AG09319 (cell line): ENCODE measurements around the gene SLC49A3.

ENCODE experiments used
- DNase-seq: peaks from one replicate; pipeline ENCODE4 v3.0.0-alpha.2; 2010; ENCODE audit warnings: low read depth; ENCODE audit errors: extremely low read depth
- TF ChIP-seq, protein P1 (sequence below): IDR thresholded peaks from 2 replicates; pipeline ENCODE4 v1.5.1; 2011; ENCODE audit warnings: low read depth, mild to moderate bottlenecking, inconsistent platforms, low read length, moderate library complexity

SLC49A3 gene

DNA sequence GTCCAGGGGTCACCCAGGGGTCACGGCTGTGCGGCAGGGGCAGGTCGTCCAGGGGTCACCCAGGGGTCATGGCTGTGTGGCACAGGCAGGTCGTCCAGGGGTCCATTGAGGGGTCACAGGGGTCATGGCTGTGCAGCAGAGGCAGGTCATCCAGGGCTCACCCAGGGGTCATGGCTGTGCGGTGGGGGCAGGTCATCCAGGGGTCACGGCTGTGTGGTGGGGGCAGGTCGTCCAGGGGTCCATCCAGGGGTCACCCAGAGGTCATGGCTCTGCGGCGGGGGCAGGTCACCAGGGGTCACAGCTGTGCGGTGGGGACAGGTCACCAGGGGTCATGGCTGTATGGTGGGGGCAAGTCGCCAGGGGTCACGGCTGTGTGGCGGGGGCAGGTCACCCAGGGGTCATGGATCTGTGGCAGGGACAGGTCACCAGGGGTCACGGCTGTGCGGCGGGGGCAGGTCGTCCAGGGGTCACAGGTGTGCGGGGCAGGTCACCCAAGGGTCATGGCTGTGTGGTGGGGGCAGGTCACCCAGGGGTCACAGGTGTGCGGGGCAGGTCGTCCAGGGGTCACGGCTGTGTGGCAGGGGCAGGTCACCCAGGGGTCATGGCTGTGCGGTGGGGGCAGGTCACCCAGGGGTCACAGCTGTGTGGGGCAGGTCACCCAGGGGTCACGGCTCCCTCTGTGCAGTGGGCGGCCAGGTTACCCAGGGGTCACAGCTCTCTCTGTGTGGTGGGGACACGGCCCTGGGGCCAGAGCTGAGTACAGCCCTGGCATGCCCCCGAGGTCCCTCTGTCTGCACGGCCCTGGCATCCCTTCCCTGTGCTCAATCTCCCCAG is 30.9 kb downstream of the SLC49A3 start:
- DNase-seq: no peak

GRCh38 chr4:657338-657833 is 31.6 kb downstream of the SLC49A3 start:
- DNase-seq: no peak
- TF ChIP-seq, protein P1, sequence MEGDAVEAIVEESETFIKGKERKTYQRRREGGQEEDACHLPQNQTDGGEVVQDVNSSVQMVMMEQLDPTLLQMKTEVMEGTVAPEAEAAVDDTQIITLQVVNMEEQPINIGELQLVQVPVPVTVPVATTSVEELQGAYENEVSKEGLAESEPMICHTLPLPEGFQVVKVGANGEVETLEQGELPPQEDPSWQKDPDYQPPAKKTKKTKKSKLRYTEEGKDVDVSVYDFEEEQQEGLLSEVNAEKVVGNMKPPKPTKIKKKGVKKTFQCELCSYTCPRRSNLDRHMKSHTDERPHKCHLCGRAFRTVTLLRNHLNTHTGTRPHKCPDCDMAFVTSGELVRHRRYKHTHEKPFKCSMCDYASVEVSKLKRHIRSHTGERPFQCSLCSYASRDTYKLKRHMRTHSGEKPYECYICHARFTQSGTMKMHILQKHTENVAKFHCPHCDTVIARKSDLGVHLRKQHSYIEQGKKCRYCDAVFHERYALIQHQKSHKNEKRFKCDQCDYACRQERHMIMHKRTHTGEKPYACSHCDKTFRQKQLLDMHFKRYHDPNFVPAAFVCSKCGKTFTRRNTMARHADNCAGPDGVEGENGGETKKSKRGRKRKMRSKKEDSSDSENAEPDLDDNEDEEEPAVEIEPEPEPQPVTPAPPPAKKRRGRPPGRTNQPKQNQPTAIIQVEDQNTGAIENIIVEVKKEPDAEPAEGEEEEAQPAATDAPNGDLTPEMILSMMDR: no peak

More for the DNA sequence above, 30.9 kb downstream of the SLC49A3 start:
- TF ChIP-seq, protein P1: no peak

DNA sequence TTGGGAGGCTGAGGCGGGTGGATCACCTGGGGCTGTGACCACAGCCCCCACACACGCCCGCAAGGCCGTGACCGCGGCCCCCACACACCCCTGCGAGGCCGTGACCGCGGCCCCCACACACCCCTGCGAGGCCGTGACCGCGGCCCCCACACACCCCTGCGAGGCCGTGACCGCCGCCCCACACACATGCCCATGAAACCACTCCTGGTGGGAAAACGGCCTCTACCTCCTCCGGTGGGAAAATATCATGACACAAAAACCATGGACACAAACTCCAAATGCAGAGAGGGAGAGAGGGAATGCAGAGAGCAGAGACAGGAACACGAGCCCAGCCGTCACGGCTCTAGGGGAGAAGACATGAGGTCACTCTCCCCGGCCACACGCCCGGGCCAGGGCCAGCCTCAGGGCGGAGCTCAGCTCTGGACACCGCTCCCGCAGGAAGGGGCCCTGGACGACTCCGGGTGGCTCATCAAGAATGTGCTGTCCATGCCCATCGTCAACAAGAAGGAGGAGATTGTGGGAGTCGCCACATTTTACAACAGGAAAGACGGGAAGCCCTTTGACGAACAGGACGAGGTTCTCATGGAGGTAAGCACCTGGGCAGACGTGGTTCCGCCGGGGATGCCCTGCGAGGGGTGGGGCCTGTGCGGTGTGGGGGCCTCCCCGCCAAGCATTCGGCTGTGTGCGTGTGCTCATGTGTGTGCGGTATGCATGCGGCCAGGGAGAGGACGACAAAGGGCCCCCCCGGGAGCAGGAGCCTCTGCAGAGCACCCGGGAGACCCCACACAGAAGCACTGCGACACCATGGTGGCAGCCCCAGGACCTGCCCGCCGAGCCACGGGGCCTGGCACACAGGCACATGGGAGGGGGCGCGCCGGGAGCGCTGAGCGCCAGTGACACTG is 32.3 kb downstream of the SLC49A3 start:
- DNase-seq: no peak

GRCh38 chr4:655464-656151 is 33.3 kb downstream of the SLC49A3 start:
- DNase-seq: no peak
- TF ChIP-seq, protein P1: no peak

More for the DNA sequence above, 32.3 kb downstream of the SLC49A3 start:
- TF ChIP-seq, protein P1: no peak

DNA sequence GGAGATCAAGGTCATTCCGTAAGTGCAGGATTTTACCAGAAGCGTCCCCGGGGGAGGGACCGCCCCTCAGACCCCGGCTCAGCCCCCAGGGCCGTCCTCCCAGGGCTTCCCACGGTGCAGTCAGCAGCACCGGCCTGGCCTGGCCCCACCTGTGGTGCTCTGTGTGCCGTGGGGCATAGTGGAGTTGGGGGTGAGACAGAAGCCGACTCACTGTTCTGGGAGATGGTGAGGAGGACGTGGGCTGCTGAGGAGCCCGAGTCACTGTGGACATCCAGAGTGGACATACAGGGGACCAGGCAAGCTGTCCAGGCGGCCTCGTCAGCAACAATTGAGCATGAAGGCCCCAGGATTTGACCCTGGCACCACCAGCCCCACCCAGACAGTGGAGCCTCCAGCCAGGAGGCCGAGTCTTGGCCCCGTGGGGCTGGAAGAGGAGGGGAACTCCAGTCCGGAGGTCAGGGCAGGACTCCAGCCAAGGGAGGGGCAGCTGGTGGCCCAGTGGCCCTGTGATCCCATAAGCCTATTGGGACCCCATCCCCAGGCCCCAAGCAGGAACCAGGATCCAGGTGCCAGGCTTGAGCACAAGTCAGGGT is 34.0 kb downstream of the SLC49A3 start:
- TF ChIP-seq, protein P1: no peak
- DNase-seq: no peak

DNA sequence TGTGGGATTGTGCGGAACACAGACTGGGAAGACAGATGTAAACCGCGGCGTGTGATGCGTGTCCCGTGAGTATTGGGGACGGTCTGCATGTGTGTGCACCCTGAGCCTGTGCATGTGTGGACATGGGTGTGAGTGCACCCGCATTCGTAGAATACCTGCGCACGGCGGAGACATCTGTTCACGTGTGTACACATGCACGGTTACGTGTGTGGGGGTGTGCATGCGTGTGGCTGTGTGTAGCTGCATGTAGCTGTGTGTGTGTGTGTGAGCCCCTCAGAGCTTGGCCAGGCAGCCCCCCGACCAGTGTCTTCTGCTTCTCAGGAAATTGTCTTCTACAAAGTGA is 34.5 kb downstream of the SLC49A3 start:
- TF ChIP-seq, protein P1: no peak

More for the DNA sequence above, 34.5 kb downstream of the SLC49A3 start:
- DNase-seq: no peak
